ENCODE data around the gene NLGN1. TPM values are rescaled to one million over a fixed set of nuclear protein-coding genes. Genes with fewer than 3 reads are reported as not detected.

NLGN1 gene
- total RNA-seq, 1 donor from 2014 or later: 3.9 TPM

DNA sequence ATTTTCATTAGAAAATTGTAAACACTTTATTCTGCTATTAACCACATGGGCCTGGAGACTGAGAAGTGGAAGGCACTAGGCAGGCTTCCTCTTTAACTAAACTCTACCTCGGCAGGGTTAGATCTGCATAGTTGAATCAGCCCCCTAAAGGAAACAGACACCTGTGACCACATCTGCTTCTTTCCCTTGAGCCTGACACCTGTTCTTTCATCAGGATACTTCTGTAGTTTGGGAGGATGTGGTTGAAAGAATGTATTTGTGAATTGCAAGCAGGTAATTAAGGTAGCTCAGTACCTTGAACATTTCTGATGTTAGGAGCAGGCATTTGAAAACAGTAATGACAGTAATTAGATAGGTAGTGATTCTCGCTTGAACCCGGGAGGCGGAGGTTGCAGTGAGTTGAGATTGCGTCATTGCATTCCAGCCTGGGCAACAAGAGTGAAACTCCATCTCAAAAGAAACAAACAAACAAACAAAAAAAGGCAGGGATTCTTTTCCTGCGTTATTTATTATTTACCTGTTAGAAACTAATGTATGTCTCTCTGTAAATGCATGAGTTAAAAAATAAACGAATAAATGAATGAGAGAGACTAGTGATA, 468.5 kb downstream of the NLGN1 start:
- intact Hi-C loops (cut with DNase I): no loop called here
- no peak overlapping the region for H3K4me3 ChIP-seq
- TF ChIP-seq CTCF (IDR thresholded peaks at IDR 0.05): no peak
- H3K27ac ChIP-seq: no peak overlapping the region
- no peaks in the 10 kb centered on the region for H3K36me3 ChIP-seq
- no peaks in the 10 kb centered on the region for H3K27me3 ChIP-seq (ENCODE audit: low read depth)
- no peaks in the 10 kb centered on the region for H3K4me1 ChIP-seq
- ATAC-seq (no peak), DNase-seq (no peak)
- no peaks in the 10 kb centered on the region for H3K9me3 ChIP-seq

DNA sequence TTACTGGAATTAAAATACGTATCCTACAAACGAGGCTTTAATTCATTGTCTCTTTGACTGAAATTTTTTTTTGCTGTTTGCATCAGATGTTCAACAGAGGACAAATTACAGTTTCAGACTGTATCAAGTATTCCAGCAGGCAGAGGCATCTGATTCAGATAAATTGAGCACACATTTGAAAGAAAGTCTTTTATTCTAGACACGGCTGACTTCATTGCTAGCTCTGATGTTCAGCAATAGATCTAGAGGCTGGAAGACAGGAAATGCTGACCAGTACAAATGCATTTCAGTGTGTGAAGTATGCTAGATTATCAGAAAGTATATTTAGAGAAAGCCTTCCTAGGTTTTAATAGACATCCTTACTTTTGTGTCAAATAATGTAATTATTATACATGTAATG, 472.2 kb downstream of the NLGN1 start:
- no peaks in the 10 kb centered on the region for H3K9me3 ChIP-seq
- no peak overlapping the region for H3K27ac ChIP-seq
- no peak overlapping the region for H3K4me3 ChIP-seq
- no peak for ATAC-seq
- no peaks in the 10 kb centered on the region for H3K4me1 ChIP-seq
- no peak for TF ChIP-seq CTCF (IDR thresholded peaks at IDR 0.05)
- no peak for DNase-seq
- H3K36me3 ChIP-seq: no peaks in the 10 kb centered on the region
- no peaks in the 10 kb centered on the region for H3K27me3 ChIP-seq (ENCODE audit: low read depth)
- intact Hi-C loops (cut with DNase I): no loop called here

DNA sequence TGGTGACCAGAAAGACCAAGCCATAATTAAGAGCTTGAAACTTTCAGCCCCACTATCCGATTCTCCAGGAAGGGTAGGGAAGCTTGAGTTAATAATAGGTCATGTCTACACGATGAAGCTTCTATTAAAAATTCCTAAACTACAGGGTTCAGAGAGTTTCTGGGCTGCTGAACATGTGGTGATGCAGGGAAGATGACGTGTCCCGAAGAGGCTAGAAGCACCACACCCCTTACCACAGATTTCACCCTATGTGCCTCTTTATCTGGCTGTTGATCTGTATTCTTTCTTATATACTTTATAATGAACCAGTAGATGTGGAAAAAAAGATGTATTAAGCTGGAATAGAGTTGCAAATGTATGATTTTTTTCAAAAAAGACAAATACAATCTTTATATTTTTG, 473.4 kb downstream of the NLGN1 start:
- no peaks in the 10 kb centered on the region for H3K36me3 ChIP-seq
- H3K27me3 ChIP-seq (ENCODE audit: low read depth): no peaks in the 10 kb centered on the region
- no peak for TF ChIP-seq CTCF (IDR thresholded peaks at IDR 0.05)
- H3K4me1 ChIP-seq: no peaks in the 10 kb centered on the region
- intact Hi-C loops (cut with DNase I): no loop called here
- no peak overlapping the region for H3K4me3 ChIP-seq
- H3K27ac ChIP-seq: no peak overlapping the region
- DNase-seq (no peak), ATAC-seq (no peak)
- H3K9me3 ChIP-seq: no peaks in the 10 kb centered on the region

DNA sequence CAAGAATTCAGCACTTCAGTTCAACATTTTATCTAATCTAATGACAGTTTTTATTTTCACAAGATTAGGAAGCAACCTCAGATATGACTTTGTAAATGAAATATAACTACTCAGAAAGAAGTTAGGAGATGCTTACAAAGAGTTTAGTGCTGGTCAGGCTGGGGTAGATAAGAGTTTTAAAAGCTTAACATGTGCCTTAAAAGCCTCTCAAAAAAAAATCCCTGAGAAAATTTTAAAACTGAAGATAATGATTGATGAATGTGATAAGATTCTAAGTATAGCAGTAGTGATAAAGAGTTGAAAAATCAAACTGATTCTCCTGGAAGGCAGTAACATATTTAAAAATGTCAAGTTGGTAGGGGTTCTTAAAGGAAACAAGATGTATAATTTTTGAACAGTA, 478.2 kb downstream of the NLGN1 start:
- H3K36me3 ChIP-seq: no peaks in the 10 kb centered on the region
- H3K27ac ChIP-seq: no peak overlapping the region
- no peak for TF ChIP-seq CTCF (IDR thresholded peaks at IDR 0.05)
- no peaks in the 10 kb centered on the region for H3K27me3 ChIP-seq (ENCODE audit: low read depth)
- ATAC-seq: no peak
- no peak for DNase-seq
- no peaks in the 10 kb centered on the region for H3K9me3 ChIP-seq
- H3K4me1 ChIP-seq: no peaks in the 10 kb centered on the region
- no peak overlapping the region for H3K4me3 ChIP-seq
- intact Hi-C loops (cut with DNase I): no loop called here

DNA sequence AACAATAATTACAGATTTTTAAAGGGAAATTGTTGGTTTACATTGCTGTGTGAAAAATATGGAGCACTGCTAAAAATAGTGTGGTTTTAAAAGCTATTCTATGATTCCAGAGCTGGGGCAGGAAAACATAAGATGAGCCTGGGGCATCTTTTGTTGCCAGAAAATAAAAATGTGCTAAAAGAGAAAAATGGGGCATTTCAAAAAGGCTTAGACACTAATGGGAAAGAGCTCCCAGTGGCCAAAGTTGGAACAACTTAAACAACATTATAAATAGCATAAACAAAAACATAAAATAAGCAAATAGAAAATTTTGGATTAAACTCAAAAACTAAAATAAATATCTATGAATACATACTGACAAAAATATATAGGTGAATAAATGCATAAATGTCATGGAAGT, 478.9 kb downstream of the NLGN1 start:
- no peaks in the 10 kb centered on the region for H3K4me1 ChIP-seq
- no peaks in the 10 kb centered on the region for H3K27me3 ChIP-seq (ENCODE audit: low read depth)
- H3K4me3 ChIP-seq: no peak overlapping the region
- H3K9me3 ChIP-seq: no peaks in the 10 kb centered on the region
- TF ChIP-seq CTCF (IDR thresholded peaks at IDR 0.05): no peak
- intact Hi-C loops (cut with DNase I): no loop called here
- ATAC-seq (no peak), DNase-seq (no peak)
- H3K36me3 ChIP-seq: no peaks in the 10 kb centered on the region
- no peak overlapping the region for H3K27ac ChIP-seq

GRCh38 chr3:173887888-173888287, 490.3 kb downstream of the NLGN1 start:
- H3K36me3 ChIP-seq: no peaks in the 10 kb centered on the region
- H3K9me3 ChIP-seq: no peaks in the 10 kb centered on the region
- intact Hi-C loops (cut with DNase I): no loop called here
- TF ChIP-seq CTCF (IDR thresholded peaks at IDR 0.05): no peak
- no peaks in the 10 kb centered on the region for H3K27me3 ChIP-seq (ENCODE audit: low read depth)
- H3K4me1 ChIP-seq: no peaks in the 10 kb centered on the region
- ATAC-seq (no peak), DNase-seq (no peak)
- H3K4me3 ChIP-seq: no peak overlapping the region
- no peak overlapping the region for H3K27ac ChIP-seq

Data from lower lobe of right lung (tissue), 2 donors.